GM23338 (cell line): ENCODE data around the gene AK3. TPM values are rescaled to one million over a fixed set of nuclear protein-coding genes. Genes with fewer than 3 reads are reported as not detected.

ENCODE experiments used
- CREB1 ChIP-seq: fragments of 250-450 bp; sonication (Bioruptor Pico); IDR thresholded peaks from 2 replicates; pipeline ENCODE4 v1.5.0; 2020; ENCODE audit warnings: low read depth, mild to moderate bottlenecking, moderate library complexity
- JUNB ChIP-seq: IDR thresholded peaks from one replicate; pipeline ENCODE4 v1.6.1; 2016; ENCODE audit warnings: antibody characterized with exemption; ENCODE audit not compliant: unreplicated experiment
- NANOG ChIP-seq: IDR thresholded peaks from 2 replicates; pipeline ENCODE4 v1.6.1; 2016; ENCODE audit warnings: antibody characterized with exemption, borderline replicate concordance
- POLR2AphosphoS5 ChIP-seq: IDR thresholded peaks from 2 replicates; pipeline ENCODE4 v1.6.1; 2016; ENCODE audit warnings: antibody characterized with exemption, low read depth
- REST ChIP-seq: IDR thresholded peaks from one replicate; pipeline ENCODE4 v1.6.1; 2018; ENCODE audit warnings: antibody characterized with exemption; ENCODE audit not compliant: unreplicated experiment
- STAT1 ChIP-seq: IDR thresholded peaks from one replicate; pipeline ENCODE4 v1.6.1; 2016; ENCODE audit warnings: antibody characterized with exemption; ENCODE audit not compliant: unreplicated experiment
- ZNF114 ChIP-seq: fragments of 250-450 bp; sonication (Bioruptor Pico); IDR thresholded peaks from 2 replicates; pipeline ENCODE4 v1.5.0; 2020; ENCODE audit warnings: mild to moderate bottlenecking, moderate library complexity
- ZNF462 ChIP-seq: fragments of 250-450 bp; sonication (Bioruptor Pico); IDR thresholded peaks from 2 replicates; pipeline ENCODE4 v1.5.0; 2020; ENCODE audit warnings: mild to moderate bottlenecking, moderate library complexity
- polyA plus RNA-seq: library from polyadenylated mRNA; unstranded; fragments of >200 nt; fragmentation: Nextera tagmentation; extraction: Ambion mirVana; gene quantifications from 2 replicates; pipeline ENCODE4 v1.2.1, GENCODE V29; 2016
- total RNA-seq: library from RNA; depleted of rRNA; stranded (reverse); fragments of >200 nt; shearing (Covaris generic); gene quantifications from 2 replicates; pipeline ENCODE4 v1.2.3, GENCODE V29; 2014

Gene AK3
- total and polyA plus RNA-seq, 2 experiments from 2014 or later = 30.1 to 40.2 TPM

GRCh38 chr9:4769321-4770080 lies 28.5 kb upstream of the AK3 start (continued):
- TF ChIP-seq ZNF462 (CRISPR knock-in tag) (no peak), REST (no peak), JUNB (no peak), NANOG (no peak), ZNF114 (no peak), CREB1 (CRISPR knock-in tag) (no peak), POLR2AphosphoS5 (no peak), STAT1 (no peak)
